ENCODE measurements around the gene ENTPD8.
"Not testable (repeated sequence)": the region's sequence is repeated elsewhere in the genome, so short reads cannot be mapped to it uniquely, and the experiment has no call there.

The ENTPD8 gene

GRCh38 chr9:137458194-137459151 is 17.3 kb upstream of the ENTPD8 start:
- DNase-seq (ENCODE audit: low read depth): no peak

DNA sequence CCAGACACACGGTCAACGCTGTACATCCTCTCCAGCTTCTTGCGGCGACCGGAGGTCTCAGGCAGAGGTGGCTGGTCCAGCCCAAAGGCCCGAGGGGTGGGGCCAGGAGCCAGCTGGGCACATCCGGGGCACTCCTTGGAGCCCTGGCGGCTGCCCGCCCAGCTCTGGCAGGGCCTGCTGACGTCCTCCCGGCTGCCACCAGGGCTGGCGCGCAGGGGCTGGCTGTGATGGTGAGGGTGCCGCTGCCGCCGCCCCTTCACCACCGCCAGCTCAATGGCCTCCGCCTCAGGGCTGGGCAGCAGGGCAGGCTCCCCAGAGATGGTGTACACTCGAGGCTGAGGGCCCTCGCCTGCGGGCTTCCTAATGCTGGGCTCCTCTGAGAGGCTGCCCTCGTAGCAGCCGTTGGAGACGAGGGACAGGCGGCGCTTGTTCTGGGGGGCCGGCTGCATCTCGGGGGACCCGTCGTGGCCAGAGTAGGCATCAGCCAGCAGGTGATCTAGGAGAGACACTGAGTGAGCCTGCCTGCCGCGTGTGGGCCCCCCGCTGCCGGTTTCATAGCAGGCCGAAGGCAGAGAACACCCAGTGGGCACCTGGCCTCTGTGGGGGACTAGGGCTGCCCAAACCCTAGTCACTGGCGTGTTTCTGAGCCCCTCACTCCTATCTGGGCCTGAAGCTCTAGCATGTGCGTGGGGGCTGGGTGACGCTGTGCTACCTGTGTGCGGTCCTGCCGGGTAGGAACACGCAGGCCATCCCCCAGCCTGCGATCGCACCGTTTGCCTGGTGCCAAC is 16.4 kb upstream of the ENTPD8 start:
- no peak for DNase-seq (ENCODE audit: low read depth)

DNA sequence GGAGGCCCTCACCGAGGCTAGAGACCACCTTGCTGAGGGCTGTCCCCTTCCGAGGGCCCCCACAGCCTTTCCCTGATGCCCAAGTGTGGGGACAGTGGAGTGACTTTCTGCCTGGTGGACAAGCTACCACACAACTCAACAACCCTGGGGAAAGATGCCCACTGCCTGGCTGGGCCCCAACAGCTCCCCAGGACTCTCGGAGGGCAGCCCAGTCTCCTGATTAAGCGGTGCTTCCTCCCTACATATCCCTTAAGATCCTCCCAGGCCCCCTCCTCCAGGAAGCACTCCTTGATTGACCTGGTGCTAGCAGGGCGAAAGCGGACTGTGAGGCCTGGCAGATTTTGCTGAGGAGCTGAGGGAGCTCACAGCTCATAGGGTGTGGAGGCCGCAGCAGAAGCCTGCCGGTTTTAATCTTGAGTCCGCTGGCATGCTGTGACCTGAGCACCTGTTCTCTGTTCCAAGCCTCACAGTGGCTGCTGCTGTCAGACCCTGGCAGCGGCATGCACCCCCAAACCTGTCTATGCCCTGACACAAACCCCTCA is 15.8 kb upstream of the ENTPD8 start:
- no peak for DNase-seq (ENCODE audit: low read depth)

DNA sequence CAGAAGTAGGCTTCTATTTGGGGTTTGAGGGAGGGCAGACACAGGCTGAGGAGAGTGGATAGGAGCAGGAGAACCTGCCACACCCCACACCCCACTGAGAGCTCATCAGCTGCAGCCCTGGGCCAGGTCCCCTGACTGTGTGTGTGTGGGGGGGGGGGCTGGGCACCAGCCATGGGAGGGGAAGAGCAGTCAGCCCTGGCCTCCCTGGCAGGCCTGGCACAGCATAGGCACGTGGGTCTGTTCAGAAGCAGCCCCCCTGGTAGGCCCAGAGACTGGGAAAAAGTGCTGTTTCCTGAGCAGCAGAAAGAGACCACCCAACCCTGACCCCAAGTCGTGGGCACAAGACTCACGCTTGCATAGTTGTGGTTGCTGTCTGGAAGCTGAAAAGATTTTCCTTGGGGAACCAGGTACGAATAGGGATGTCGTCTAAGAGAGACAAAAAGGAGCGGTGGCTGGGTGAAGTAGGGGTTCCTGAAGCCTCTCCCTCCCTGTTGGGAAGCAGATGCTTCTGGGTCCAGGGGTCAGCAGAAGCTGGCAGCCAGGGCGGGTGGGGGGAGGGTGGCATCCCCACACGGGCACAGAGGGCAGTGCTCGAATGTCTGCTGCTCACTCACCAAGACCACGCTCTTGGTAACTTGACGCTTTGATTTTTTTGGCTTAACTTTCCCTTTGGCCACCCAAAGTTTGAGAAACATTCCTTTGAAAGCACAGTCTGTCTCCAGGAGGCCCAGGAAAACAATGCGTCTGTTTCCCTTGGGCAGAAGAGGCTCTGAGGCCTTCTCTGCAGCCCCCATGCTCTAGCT is 15.1 kb upstream of the ENTPD8 start:
- no peak for DNase-seq (ENCODE audit: low read depth)

DNA sequence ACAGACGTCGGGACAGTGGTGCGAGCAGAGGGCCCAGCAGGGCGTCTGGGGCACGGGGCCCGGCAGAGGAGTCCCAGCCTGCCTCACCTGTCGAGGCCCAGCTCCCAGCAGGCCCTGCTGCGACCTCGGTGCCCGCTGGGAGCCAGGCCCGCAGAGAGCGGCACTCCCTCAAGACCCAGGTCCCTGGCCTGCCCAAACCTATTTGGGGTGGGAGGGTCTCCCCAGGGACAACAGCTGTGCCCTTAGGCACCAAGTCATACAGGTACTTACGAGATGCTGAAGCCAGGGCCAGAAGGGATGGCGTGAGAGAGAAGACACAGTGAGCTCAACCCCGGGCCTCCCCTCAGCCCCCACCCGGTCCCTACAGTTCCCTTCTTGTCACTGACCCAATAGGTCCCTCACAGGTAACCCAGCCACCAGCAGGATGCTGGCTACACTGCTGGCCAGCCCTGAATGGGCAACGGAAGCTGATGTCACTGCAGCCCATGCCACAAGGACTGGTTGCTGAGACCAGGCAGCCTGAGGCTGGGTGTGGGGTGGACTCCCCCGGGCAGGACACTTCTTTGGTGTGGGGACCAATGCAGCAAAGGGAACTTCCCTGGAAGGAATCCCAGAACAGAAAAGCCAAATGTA is 14.3 kb upstream of the ENTPD8 start:
- DNase-seq (ENCODE audit: low read depth): no peak

DNA sequence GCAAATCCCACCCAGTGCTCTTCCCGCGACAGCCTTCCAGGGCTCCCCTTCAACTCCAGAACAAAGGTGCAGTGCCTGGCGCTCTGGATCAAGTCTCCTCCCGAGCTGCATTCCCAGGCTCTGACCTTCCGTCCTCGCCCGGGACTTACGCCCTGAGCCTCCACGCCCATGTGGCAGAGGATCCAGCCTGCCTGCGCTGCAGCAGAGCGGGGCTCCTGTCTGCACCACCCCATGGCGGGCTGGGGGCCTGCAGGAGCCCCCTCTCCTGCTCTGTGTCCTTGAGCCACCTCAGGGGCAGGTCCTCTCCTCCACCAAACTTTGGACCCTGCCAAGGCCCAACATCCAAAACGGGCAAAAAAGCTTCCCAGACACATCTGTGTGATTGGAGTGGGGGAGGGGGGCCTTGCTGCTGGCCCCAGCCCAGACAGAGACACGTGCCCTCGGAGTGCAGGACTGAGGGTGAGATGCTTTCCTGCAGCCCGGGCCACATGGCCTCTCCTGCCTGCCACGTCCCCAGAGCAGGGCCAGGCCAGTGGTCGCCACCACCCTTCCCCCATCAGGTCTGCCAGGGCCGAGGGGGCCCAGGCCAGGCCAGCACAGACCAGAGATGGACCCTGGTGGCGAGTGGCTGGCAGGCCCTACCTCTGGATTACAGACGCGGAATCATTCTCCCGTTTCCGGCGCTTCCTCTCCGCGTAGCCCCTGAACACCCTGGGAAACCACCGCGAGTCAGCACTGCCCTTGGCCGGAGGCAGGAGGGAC is 13.6 kb upstream of the ENTPD8 start:
- no peak for DNase-seq (ENCODE audit: low read depth)

GRCh38 chr9:137454145-137454596 is 13.0 kb upstream of the ENTPD8 start:
- DNase-seq (ENCODE audit: low read depth): peak; percentile 47

- DNase-seq (ENCODE audit: low read depth): peak; percentile 51
These were observed 12.5 kb upstream of the ENTPD8 start for GRCh38 chr9:137453643-137454081.

- DNase-seq (ENCODE audit: low read depth): no peak
These were observed 11.8 kb upstream of the ENTPD8 start for GRCh38 chr9:137452761-137453642.

- no peak for DNase-seq (ENCODE audit: low read depth)
These were observed 11.0 kb upstream of the ENTPD8 start for GRCh38 chr9:137452006-137452760.

DNA sequence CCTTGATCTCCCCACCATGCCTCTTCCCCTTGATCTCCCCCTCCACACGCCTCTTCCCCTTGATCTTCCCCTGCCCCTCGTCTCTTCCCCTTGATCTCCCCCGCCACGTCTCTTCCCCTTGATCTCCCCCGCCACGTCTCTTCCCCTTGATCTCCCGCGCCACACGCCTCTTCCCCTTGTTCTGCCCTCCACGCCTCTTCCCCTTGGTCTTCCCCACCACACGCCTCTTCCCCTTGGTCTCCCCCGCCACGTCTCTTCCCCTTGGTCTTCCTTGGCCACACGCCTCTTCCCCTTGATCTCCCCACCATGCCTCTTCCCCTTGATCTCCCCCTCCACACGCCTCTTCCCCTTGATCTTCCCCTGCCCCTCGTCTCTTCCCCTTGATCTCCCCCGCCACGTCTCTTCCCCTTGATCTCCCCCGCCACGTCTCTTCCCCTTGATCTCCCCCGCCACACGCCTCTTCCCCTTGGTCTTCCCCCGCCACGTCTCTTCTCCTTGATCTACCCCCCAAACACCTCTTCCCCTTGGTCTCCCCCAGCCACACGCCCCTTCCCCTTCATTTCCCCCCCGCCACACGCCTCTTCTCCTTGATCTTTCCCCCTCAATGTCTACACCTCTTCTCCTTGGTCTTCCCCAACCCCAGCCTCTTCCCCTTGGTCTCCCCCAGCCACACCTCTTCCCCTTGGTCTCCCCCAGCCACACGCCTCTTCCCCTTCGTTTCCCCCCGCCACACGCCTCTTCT is 10.3 kb upstream of the ENTPD8 start:
- DNase-seq (ENCODE audit: low read depth): not testable (repeated sequence)

DNA sequence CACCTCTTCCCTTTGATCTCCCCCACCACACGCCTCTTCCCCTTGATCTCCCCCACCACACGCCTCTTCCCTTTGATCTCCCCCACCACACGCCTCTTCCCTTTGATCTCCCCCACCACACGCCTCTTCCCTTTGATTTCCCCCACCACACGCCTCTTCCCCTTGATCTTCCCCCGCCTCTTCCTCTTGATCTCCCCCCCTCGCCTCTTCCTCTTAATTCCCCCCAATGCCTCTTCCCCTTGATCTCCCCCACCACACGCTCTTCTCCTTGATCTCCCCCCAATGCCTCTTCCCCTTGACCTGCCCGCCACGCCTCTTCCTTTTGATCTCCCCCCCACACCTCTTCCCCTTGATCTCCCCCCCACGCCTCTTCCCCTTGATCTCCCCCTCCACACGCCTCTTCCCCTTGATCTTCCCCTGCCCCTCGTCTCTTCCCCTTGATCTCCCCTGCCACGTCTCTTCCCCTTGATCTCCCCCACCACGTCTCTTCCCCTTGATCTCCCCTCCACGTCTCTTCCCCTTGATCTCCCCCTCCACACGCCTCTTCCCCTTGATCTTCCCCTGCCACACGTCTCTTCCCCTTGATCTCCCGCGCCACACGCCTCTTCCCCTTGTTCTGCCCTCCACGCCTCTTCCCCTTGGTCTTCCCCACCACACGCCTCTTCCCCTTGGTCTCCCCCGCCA is 9.5 kb upstream of the ENTPD8 start:
- DNase-seq (ENCODE audit: low read depth): not testable (repeated sequence)

DNA sequence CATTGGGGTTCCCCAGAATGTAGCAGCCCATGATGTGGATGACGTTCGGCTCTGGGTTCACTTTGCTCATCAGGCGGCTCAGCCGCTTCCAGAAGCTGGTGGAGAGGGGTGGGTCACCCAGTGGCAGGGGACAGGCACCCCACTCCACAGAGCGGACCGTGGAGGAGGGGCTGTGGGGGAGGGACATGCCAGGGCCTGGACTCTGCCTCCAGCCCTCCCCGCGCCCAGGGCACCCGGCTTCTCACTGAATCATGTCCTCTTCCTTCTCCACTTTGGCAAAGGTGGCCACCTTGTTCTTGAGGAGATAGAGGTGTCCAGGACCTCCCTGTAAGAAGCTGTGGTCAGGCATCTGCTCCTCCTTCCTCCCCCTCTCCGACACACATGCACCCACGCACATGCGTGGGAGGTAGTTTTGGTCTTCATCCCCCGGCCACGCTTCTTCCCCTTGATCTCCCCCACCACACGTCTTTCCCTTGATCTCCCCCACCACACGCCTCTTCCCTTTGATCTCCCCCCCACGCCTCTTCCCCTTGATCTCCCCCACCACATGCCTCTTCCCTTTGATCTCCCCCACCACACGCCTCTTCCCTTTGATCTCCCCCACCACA is 8.9 kb upstream of the ENTPD8 start:
- no peak for DNase-seq (ENCODE audit: low read depth)

DNA sequence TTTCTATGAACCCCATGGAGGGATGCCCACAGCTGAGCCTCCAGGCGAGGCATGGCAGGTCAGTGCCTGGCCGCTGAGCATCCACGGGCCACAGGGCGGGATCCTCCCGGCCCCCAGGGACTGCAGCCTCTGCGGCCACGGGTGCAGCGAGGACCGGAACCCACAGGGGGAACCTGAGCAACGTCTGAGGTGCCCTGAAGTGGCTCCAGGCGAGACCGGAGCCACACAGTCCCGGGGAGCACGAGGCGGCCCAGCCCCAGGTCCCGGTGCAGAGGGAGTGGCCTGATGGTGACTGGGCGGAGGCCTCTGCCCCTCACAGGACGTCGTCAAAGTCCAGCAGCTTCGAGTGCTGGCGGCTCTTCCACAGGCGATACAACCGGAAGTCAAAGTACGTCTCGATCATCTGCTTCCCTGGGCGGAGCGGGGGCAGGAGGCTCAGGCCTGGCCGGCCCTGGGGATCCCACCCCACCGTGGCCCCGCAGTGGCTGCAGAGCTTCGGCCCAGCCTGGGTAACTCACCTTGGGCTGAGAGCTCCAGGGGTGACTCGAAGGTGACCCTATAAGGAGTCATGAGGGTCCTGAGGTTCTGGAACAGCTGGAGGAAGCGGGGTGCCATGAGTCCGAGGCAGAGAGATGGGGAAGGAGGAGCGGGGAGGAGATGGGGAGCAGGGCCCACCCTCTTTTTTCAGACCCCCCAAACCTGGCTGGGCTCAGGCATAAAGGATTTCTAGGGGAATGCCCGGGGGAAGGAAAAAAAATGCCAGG is 8.1 kb upstream of the ENTPD8 start:
- DNase-seq (ENCODE audit: low read depth): no peak

DNA sequence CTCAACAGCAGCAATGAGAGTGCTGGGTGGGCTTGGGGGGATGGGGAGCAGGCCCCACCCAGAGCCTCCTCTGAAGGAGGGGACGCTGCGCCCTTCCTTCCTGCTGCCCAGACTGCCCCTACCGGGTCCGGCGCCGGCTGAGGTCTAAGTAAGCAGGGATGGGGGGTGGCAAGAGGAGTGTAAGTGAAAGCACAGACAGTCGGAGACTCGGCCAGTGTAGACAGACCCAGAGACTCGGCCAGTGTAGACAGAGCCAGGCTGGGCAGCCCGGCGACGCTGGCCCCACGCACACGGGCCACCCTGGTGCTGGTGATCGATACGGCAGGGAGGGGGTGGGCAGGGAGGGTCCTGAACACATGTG is 7.4 kb upstream of the ENTPD8 start:
- DNase-seq (ENCODE audit: low read depth): no peak
